Glomerular visceral epithelial cell (primary cell): ENCODE results near the gene SPRR5.
A peak's percentile ranks its signal among the peaks of the same experiment; 100 is the strongest.

Source experiments
- DNase-seq: peaks from one replicate; pipeline ENCODE4 v3.0.0-alpha.2; 2016; ENCODE audit errors: extremely low spot score

The SPRR5 gene, protein sequence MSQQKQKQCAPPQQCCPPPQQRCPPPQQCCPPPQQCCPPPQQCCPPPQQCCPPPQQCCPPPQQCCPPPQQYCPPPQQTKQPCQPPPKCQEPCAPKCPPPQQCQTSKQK

DNA sequence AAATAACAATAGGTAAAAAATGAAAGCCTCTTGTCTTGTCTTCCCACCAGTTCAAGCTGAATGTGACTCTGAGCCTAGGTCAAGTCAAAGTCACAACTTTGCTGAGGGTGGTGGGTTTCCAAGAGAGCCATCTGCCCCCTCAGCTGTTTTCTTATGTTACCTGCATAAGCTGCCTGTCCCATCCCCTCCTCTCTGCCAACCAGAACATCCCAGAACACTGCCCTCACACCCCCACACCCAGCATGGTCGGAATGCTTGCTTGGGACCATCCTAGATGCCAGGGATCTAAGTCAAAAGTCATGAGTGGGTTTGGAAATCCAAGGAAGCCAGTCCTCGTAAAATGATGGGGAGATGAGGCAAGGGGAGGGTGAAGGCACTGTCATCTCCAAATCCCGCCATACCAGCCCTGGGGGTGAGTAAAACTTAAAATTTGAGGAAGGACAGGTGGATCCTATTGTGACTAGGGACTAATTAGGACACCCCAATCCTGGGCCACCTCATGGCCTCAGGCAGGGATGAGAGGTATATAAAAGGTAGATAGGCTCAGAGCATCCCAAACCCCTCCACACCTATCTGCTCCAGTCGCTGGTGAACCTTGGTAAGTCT, at the start of gene SPRR5:
SPRR5 (plus strand) TSS at position 556 of the 606 bp plus-strand sequence. CDS start 1,349 bp downstream, outside the sequence.
- no peak for DNase-seq

DNA sequence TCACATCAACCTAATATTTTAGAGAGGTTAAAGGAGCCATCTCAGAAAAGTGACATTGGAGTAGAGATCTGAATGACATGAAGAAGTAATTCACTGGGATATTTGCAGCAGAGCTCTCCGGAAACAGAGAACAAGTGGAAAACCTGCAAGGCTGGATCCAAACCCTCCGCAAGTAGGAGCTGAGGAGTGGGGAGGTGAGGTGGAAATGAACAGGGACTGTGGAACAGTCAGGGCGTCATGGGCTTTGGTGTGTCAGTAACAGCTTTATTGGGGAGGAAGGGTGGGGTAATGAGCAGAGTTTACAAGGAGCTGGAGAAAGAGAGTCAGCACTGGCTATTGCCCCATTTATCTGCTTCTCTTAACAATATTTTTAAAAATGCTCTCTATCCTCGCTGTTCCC, 48.0 kb upstream of the SPRR5 start:
- DNase-seq = no peak

DNA sequence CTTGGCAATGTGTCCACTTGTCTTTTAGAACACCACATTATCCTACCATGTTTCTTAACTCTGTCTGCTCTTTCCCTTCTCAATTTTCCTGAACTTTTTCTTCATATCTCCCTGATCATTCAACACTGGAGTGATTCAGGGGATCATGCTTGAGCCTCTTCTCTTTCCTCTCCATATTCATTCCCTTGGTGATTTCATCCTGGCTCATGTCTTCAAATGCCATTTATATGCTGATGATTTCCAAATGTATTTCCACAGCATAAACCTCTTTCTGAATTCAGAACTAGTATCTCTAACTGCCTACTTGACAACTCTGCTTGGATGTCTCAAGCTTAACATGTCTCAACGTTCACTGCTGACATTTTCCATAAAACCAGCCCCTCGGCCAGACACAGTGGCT, 47.1 kb upstream of the SPRR5 start:
- DNase-seq = no peak

DNA sequence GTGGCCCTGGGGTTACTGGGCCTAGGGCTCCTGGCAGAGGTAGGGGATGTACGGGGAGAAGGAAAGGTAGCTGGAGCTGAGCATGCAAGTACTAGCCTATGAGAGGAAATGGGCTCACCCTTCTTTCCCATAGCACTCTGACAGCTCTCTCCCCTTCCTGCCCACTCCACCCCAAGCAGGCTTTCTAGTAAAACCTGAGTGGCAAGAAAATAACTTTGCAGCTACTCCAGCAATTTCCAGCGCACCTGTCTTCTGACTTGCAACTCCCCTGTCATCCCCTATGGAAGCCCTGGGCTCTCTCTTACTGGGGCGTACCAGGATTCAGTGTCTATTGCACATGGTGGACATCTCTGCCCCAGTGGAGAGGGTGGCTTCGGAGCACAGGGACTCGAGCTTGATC, 45.4 kb upstream of the SPRR5 start:
- DNase-seq = no peak

DNA sequence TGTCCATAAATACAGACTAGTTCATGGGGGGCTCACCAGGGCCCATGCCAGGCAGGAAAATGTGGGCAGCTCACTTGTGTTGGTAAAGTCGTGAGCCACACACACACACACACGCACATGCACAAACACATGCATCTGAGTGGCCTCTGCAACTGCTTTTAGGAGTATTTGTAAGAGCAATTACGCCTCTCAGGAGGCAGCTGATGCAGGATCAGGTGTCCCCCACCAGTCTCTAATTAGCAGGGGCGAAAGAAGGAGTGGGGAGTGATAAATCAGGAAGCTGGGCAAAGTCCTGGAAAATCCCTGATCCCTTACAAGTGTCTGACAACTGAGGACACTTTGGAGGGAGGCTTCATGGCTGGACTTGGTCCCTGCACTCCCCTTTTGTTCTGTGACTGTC, 44.4 kb upstream of the SPRR5 start:
- no peak for DNase-seq

DNA sequence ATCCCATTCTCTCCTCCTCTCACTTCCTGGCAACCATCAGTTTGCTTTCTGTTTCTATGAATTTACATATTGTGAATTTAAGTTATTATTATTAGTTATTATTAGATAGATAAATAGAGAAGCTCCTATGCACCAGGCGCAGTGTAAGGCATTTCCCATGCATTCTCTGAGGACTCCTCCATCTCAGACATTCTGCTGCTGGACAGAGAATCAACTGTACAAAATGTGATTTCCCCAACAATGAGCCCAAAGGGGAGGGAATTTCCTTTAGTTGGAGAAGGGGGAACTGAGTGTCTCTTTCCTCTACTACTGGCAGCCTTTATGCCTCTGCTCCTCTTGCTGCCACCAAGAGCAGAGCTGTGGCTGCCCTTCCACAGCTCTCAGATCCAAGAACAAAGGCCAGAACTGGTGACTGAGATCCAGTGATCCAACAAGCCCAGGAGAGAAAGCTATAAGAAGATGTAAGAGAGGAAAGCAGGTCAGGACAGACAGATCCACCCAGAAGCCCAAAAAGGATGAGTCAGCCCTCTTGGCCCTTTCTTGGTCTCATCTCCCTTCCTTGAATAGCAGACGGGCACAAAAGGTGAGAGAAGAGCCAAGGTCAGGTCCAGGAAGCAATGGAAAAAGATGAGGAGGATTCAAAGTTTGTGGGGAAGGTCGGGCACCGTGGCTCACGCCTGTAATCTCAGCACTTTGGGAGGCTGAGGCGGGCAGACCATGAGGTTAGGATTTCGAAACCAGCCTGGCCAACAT, 42.1 kb upstream of the SPRR5 start:
- DNase-seq = no peak

DNA sequence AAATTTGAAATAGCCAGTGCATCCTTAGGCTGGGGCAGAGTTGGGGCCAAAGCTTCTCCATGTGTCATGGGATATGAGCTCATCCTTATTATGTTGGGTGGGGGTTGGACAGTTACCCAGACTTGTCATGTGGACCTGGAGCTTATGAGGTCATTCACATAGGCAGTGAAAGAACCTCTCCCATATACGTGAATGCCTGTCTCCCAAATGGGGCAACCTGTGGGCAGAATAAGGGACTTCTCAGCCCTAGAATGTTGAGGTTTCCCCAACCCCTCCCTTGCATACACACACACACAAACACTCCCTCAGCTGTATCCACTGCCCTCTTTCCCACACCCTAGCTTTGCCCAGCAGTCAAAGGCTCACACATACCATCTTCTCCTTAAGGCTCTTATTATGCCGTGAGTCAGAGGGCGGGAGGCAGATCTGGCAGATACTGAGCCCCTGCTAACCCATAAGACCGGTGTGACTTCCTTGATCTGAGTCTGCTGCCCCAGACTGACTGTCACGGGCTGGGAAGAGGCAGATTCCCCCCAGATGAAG, 40.9 kb upstream of the SPRR5 start:
- peak; percentile 65 for DNase-seq

DNA sequence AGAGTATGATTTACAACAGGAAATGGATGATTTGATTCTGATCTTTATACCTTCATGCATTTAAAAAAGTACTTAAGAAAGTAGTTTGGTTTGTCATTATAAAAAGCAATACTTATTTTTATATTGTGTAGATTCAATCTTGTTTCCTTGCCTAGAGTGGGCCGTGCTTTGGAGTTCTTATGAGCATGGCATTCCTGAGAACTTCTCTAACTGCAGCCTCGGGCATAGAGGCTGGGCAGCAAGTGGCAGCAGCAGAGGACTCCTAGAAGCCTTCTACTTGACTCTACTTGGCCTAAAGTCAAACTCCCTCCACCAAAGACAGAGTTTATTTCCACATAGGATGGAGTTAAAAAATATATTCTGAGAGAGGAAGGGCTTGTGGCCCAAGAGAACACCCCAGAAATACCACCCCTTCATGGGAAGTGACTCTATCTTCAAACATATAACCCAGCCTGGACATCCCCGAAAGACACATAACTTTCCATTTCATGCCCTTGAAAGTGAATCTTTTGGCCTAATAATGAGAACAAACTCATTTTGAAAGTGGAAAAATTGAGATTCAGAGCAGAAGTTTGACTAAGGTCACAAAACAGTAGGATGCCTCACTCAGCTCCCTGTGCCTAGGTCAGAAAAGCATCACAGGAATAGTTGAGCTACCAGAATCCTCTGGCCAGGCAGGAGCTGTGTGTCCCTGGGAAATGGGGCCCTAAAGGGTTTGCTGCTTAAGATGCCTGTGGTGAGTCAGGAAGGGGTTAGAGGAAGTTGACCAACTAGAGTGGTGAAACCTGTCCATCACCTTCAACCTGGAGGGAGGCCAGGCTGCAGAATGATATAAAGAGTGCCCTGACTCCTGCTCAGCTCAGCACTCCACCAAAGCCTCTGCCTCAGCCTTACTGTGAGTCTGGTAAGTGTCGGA, 39.1 kb upstream of the SPRR5 start, which contains the start of gene IVL:
IVL (plus strand) TSS at position 861 of the 916 bp plus-strand sequence. CDS start 1,252 bp downstream, outside the sequence.
- DNase-seq = peak; percentile 12

DNA sequence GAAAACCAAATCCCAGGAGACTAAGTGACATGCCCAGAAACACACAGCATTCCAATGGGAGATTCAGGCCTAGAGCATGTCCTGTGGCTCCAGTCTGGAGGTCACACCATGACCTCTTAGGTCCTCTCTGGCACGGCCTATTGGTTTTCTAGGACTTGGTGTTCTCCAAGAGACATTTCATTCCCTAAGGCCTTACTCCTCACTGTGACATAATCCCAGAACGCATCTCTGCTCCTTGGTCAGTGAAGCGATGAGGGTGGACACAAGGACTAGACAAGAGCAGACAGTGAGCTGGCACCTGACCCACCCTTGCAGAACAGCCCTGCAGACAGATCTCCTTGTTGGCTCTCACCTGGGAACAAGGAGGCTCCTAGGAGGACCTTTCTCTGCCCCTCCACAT, 37.8 kb upstream of the SPRR5 start:
- no peak for DNase-seq

DNA sequence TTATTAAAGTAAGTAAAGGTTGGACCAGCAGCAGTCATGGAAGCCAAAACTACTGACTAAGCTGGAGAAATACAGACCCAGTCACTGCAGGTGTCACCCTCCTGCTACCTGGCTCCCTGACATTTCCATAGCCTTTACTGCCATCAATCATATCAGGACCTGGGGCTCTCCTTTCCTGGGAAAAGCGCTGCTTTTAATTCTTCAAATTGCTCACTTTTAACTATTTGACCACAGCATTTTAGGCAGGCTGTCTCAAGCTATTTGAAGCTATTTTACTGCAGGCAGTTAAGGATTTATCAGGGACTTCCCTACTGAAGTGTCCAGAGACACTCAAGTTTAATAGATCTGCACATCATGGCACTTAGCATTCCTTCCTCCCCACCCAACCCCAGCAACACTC, 34.5 kb upstream of the SPRR5 start:
- no peak for DNase-seq

DNA sequence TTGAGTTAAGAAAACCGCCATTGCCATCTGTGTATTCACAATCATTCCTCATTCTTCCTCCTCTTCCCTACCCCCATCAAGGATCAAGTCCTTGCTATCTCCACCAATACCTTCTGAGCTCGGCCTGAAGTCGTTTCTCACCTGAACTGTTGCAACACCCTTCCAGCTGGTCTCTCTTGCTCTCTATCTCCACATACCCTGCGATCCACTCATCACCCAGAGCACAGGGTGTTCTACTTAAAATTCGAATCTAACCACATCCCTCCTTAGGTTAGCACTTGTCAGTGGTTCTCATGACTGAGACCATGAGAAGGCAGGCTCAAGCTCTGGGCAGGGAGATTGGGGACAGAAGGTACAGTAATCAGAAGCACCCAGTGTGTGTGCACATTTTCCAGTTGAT, 34.1 kb upstream of the SPRR5 start:
- no peak for DNase-seq

DNA sequence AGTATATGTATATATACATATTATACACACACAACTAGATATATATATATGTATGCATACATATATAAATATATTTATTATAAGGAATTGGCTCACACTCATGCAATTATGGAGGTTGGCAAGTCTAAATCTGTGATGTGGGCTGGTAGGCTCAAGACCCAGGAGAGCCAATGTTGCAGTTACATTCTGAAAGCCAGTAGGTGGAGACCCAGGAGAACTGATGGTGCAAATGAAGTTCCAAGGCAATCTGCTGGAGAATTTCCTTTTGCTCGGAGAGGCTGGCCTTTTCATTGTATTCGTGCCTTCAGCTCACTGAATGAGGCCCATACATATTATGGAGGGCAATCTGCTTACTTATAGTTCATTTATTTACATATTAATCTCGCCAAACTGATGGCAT, 29.2 kb upstream of the SPRR5 start:
- DNase-seq = no peak

DNA sequence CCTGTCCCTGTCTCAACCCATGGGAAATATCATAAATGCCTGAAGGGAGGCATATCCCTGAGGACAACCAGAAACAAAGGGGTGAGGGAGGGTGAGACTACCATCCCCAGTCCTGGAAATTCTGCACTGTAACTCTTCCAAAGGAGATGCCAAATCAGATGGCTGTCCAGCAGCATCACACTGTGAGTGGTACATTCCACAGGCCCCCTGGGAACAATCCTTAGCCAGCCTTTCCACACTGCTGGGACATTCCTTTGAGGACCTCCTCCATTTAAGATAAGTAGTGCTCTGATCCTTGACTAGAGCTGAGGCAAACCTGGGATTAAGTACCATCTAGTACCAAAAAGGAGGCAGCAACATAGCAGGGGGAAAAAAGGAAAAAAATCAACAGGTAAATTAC, 27.9 kb upstream of the SPRR5 start:
- DNase-seq = no peak

DNA sequence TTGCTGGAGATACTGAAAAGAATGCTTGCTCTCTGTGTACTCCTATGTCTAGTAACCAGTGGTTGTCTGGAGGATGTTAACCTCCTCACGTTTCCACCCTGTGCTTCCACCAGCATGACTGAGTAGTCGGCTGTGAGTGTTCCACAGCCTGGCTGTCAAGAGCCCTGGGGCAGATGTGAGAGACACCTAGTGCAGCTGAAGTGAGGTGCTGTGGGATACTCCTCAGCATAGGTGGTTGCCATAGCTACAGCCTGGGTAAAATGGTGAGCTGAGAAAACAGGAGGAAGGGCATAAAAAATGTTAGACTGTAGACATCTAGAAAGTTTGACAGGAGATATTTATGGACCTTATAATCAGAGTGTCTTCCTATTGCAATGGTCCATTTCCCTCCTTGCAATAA, 22.8 kb upstream of the SPRR5 start:
- no peak for DNase-seq

DNA sequence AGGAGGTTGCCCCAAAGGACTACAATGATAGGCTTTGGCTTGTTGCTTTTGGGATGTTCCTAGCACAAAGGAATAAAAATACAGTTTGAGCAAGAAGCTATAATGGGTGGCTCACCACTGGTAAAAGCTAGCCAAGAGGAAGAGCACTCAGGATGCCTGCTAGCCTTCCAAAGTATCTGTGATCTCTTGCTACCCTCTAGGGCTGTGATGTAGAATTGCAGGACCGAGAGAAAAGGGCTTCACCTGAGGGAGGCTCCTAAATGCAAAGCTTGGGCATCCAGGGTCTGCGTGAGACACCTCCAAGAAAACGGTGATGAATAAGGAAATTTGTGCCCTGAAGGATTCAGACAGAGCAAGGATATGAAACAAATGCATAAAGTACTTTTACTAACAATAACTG, 20.9 kb upstream of the SPRR5 start:
- DNase-seq = peak; percentile 18

DNA sequence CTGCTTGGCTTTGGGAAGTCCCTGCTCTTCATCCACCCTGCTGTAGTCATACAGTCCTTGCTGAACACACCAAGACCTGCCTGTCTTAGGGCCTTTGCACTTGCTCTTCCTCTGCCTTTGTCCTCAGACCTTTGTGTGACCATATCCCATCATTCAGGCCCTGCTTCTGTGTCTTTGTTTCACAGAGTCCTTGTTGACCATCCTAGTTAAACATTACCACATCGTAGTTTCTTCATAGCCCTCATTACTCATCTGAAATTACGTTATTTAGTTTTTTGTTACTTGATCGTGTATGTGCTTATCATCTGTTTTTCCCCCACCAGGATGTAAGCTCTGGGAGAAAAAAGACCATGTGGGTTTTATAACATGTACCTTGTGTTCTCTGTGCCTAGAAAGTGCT, 18.3 kb upstream of the SPRR5 start:
- DNase-seq = no peak

DNA sequence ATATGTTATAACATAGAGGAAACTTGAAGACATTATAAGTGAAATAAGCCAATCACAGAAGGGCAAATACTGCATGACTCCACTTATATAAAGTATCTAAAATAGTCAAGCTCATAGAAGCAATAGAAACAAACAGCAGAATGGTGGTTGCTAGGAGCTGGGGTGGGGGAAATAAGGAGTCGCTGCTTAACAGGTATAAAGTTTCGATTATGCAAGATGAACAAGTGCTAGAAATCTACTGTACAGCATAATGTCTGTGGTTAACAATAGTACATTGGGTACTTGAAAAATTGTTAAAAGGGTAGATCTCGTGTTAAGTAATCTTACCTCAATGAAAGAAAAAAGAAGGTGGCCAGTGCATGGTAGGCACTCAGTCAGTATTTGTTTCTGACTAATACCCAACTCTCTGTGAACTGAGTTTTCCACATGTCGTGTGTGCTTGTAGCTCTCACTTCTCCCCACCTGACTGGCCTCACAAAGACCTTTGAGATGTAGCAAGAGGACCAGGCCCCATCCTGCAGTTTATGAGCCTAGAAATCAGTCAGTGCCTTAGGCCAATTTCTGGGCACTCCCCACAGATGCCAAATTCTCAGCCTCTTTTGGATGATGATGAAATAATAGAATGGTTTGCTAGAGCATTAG, 14.7 kb upstream of the SPRR5 start:
- DNase-seq = no peak

DNA sequence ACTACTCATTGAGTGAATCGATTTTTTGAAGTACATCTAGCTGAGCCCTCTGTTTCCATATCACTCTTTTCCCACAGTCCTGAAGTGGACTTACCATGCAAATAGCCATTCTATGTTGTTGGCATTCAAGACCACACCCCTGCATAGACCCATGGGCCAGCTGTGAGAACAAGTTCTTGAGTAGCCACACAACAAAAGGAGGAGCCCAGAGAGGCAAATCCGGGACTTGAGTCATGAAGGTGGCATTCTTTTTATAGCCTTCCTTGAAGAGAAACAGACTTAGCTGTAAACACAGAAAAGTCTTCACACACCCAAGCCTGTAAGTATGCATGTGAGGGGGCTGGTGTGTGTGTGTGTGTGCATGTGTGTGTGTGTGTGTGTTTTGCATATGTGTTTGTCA, 13.8 kb upstream of the SPRR5 start:
- DNase-seq = no peak

DNA sequence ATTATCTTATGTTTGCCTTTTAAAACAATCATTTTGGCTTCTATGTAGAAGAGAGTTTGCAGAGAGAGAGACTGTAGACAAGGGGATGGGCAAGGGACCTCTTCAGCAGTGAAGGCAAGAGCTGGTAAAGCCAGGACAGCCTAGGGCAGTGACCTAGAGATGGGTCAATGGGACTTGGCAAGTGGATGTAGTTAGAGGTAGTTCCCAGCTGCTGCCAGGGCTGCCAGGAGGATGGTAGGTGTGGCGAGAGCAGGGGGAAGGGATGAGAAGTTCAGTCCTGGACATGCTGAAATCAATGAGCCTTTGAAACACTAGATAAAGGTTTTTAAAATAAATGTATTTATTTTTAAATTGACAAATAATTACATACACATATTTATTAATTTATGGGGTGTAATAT, 6.4 kb upstream of the SPRR5 start:
- no peak for DNase-seq

DNA sequence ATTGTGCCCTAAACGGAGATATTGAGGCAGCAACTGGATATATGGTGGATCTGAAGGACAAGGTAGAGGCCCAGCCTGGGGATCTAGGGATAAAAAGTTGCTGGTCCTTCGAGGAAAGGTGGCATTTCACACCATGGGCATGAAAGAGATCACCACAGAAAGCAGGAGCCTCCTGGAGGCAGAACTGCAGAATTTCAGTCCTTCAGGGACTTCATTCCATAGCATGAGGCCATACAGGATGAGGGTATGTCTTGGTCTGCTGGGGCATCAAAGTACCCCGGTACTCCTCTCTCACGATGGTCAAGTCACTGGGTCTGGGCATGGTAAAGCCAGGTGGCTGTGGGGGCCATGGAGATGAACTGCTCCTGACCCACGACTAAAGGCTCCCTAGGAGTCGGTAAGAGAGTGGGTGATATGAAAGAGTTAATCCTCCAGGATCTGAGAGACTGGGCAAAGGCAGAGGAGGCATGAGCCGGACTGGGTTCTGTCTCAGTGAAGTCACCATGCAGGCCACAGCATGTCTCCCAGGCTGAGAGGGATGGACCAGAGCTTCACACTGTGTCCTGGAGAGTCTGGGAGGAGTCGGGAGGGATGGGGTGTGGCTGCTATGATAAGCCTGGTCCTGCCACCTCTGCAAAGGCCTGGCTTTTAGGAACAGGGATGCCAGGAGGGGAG, 5.8 kb upstream of the SPRR5 start:
- no peak for DNase-seq

DNA sequence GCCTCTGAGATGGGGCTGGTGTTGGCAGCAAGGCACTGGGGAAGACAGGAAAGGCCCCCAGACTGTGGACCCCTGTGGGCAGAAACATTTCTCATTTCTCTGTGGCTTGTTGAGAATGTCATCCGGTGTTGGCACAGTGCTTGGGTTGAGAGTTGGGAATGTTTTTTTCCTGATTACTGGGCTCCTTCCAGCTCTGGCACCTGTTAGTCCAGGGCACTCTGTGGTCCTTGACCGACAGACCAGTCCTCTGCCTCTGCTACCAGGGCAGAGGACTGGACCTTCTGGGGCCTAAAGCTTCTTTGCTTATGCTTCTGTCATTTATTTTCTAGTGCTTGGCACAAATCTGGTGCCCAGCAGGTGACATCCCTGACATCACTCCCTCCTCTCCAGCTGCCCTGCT, 4.8 kb upstream of the SPRR5 start:
- DNase-seq = no peak
